ENCODE results near the gene ZCCHC24.

GRCh38 chr10:79382491-79382941 lies 62.9 kb downstream of the ZCCHC24 start:
- no peak for TF ChIP-seq CTCF (IDR thresholded peaks at IDR 0.05; ENCODE audit: control extremely low read depth in 1 of 3, insufficient read depth in 1 of 3, low read depth in 1 of 3, low read length in 3 of 3)
- no peak for TF ChIP-seq JUND (IDR thresholded peaks at IDR 0.05; ENCODE audit: low read length)
- no peak for TF ChIP-seq CEBPB (IDR thresholded peaks at IDR 0.05; ENCODE audit: low read depth, low read length)
- no peak for TF ChIP-seq POLR2A (IDR thresholded peaks at IDR 0.05; ENCODE audit: control extremely low read depth in 1 of 2, low read depth in 2 of 2, low read length in 2 of 2)
- no peak for TF ChIP-seq BRCA1 (IDR thresholded peaks at IDR 0.05; ENCODE audit: low read depth, low read length)
- no peak for TF ChIP-seq RAD21 (IDR thresholded peaks at IDR 0.05 in 1 of 2, conservative IDR thresholded peaks at IDR 0.05 in 1 of 2; ENCODE audit: low read depth in 2 of 2, low read length in 2 of 2)
- no peak for TF ChIP-seq EP300 (IDR thresholded peaks at IDR 0.05; ENCODE audit: borderline replicate concordance in 1 of 2, low read depth in 2 of 2, low read length in 2 of 2)
- TF ChIP-seq RNF2 (IDR thresholded peaks at IDR 0.05; ENCODE audit: borderline replicate concordance, low read depth, low read length, missing control alignments, poor library complexity, severe bottlenecking): no peak
- TF ChIP-seq HDAC2 (IDR thresholded peaks at IDR 0.05; ENCODE audit: borderline replicate concordance in 1 of 2, low read depth in 2 of 2, low read length in 2 of 2): no peak
- TF ChIP-seq EGR1 (IDR thresholded peaks at IDR 0.05; ENCODE audit: borderline replicate concordance, low read depth, low read length): no peak
